GM12891 (cell line): Measurements from ENCODE around the gene TFPI.

Experiments
- POLR2A ChIP-seq: IDR thresholded peaks from 2 replicates; pipeline ENCODE4 v1.6.1; 2011; ENCODE audit warnings: low read depth, low read length, control low read depth
- POLR2AphosphoS5 ChIP-seq: IDR thresholded peaks from 2 replicates; pipeline ENCODE4 v1.6.1; 2011; ENCODE audit warnings: low read depth, low read length, control low read depth
- POU2F2 ChIP-seq: IDR thresholded peaks from 2 replicates; pipeline ENCODE4 v1.6.1; 2011; ENCODE audit warnings: low read depth, mild to moderate bottlenecking, control low read depth, low read length, moderate library complexity
- SPI1 ChIP-seq: IDR thresholded peaks from 2 replicates; pipeline ENCODE4 v1.6.1; 2011; ENCODE audit warnings: low read depth, low read length, control low read depth
- TAF1 ChIP-seq: IDR thresholded peaks from 2 replicates; pipeline ENCODE4 v1.6.1; 2011; ENCODE audit warnings: low read depth, low read length, control low read depth

- no peak for TF ChIP-seq POLR2AphosphoS5
- TF ChIP-seq POLR2A = no peak
- no peak for TF ChIP-seq TAF1
- no peak for TF ChIP-seq SPI1
- no peak for TF ChIP-seq POU2F2
These were observed 51.8 kb downstream of the TFPI start for GRCh38 chr2:187502467-187502866.
